ENCODE measurements around the gene STRA8. TPM values are rescaled to one million over a fixed set of nuclear protein-coding genes. Genes with fewer than 3 reads are reported as not detected.

The STRA8 gene
- total RNA-seq, 1 experiment from 2014 or later: not detected

- Histone ChIP-seq H4K91ac (ENCODE audit: insufficient read length, low read depth, low read length) (no peak overlapping the region), H2BK15ac (ENCODE audit: low read depth, low read length) (no peak overlapping the region), H2BK120ac (ENCODE audit: low read depth, low read length, poor library complexity, severe bottlenecking) (no peak overlapping the region), H2BK5ac (ENCODE audit: insufficient read length, low read length) (no peak overlapping the region), H3K27ac (ENCODE audit: insufficient read length, low read depth, low read length) (no peak overlapping the region), H4K20me1 (ENCODE audit: control insufficient read depth, insufficient read depth, insufficient read length) (no peaks in the 10 kb centered on the region), H3K23me2 (ENCODE audit: insufficient read length, low read depth, low read length, poor library complexity, severe bottlenecking) (no peaks in the 10 kb centered on the region), H3K18ac (ENCODE audit: insufficient read length, low read depth, low read length) (no peak overlapping the region), H3K27me3 (ENCODE audit: insufficient read depth, low read length) (no peaks in the 10 kb centered on the region), H2AFZ (ENCODE audit: low read length) (no peak overlapping the region), H2BK20ac (ENCODE audit: low read depth, low read length, poor library complexity, severe bottlenecking) (no peak overlapping the region), H3K14ac (ENCODE audit: insufficient read depth, low read length) (no peak overlapping the region), H3T11ph (ENCODE audit: low read length) (no peak overlapping the region), H3K9me3 (ENCODE audit: control insufficient read depth, low read depth, low read length) (no peaks in the 10 kb centered on the region), H3K79me1 (ENCODE audit: insufficient read depth, low read depth, low read length, poor library complexity, severe bottlenecking) (no peaks in the 10 kb centered on the region), H3K4me2 (ENCODE audit: insufficient read depth, insufficient read length, low read length) (no peak overlapping the region), H3K4me1 (ENCODE audit: insufficient read depth, low read length) (no peaks in the 10 kb centered on the region), H3K9ac (ENCODE audit: extremely low read depth, insufficient read length, low read length) (no peak overlapping the region), H4K8ac (replicated peaks; ENCODE audit: insufficient read length, low read depth, low read length) (no peak overlapping the region), H4K5ac (ENCODE audit: insufficient read length, low read depth, low read length) (no peak overlapping the region), H3K23ac (ENCODE audit: insufficient read length, low read depth, low read length) (no peak overlapping the region), H3K4ac (ENCODE audit: low read depth, low read length) (no peak overlapping the region), H3K79me2 (ENCODE audit: insufficient read depth, low read length) (no peaks in the 10 kb centered on the region), H2AK5ac (ENCODE audit: insufficient read length, low read length) (no peak overlapping the region), H2BK12ac (ENCODE audit: insufficient read length, low read depth, low read length) (no peak overlapping the region), H3K56ac (ENCODE audit: insufficient read length, low read depth, low read length) (no peak overlapping the region)
- no peaks in the 10 kb centered on the region for H3K9me3 Mint-ChIP-seq
- no peak for TF ChIP-seq CTCF (conservative IDR thresholded peaks at IDR 0.05)
- no peaks in the 10 kb centered on the region for H3K4me1 Mint-ChIP-seq
- H3K36me3 Mint-ChIP-seq (ENCODE audit: insufficient read depth in 1 of 3, low read depth in 3 of 3): no peaks in the 10 kb centered on the region
- H3K4me3 Mint-ChIP-seq: no peak overlapping the region
- H3K27me3 Mint-ChIP-seq (ENCODE audit: low read depth): no peaks in the 10 kb centered on the region
- DNase-seq: no peak
- H3K27ac Mint-ChIP-seq: no peak overlapping the region
These were observed 2.0 kb upstream of the STRA8 start for GRCh38 chr7:135231686-135232085.

Data from H9 (cell line).